Measurements from ENCODE around the gene XRCC3.
"Not testable (repeated sequence)": the region's sequence is repeated elsewhere in the genome, so short reads cannot be mapped to it uniquely, and the experiment has no call there.

Gene XRCC3

GRCh38 chr14:103692159-103692558 lies 23.1 kb downstream of the XRCC3 start:
- no peak for DNase-seq

- not testable (repeated sequence) for DNase-seq
Measured at GRCh38 chr14:103691655-103692054, 23.6 kb downstream of the XRCC3 start.

- no peak for DNase-seq
Measured at GRCh38 chr14:103690332-103690731, 24.9 kb downstream of the XRCC3 start.

GRCh38 chr14:103688906-103689902 lies 26.0 kb downstream of the XRCC3 start:
- no peak for DNase-seq

- DNase-seq = no peak
Measured at GRCh38 chr14:103688441-103688840, 26.8 kb downstream of the XRCC3 start.

- DNase-seq = no peak
Measured at GRCh38 chr14:103687712-103688111, 27.5 kb downstream of the XRCC3 start.

GRCh38 chr14:103686831-103687485 lies 28.3 kb downstream of the XRCC3 start:
- no peak for DNase-seq

- no peak for DNase-seq
Measured at GRCh38 chr14:103685276-103686211, 29.7 kb downstream of the XRCC3 start.

GRCh38 chr14:103684871-103685270 lies 30.4 kb downstream of the XRCC3 start:
- DNase-seq = no peak

- no peak for DNase-seq
Measured at GRCh38 chr14:103684471-103684870, 30.8 kb downstream of the XRCC3 start.

GRCh38 chr14:103683139-103683538 lies 32.1 kb downstream of the XRCC3 start:
- no peak for DNase-seq

- DNase-seq = no peak
Measured at GRCh38 chr14:103680491-103681231, 34.6 kb downstream of the XRCC3 start.

- peak in 1 of 3 experiments; percentile 45 for DNase-seq
Measured at GRCh38 chr14:103679351-103679750, 35.9 kb downstream of the XRCC3 start.

- DNase-seq = no peak
Measured at GRCh38 chr14:103676881-103677675, 38.2 kb downstream of the XRCC3 start.

GRCh38 chr14:103675957-103676356 lies 39.3 kb downstream of the XRCC3 start:
- DNase-seq = no peak

GRCh38 chr14:103671911-103672310 lies 43.3 kb downstream of the XRCC3 start:
- no peak for DNase-seq

- DNase-seq = no peak
Measured at GRCh38 chr14:103669370-103669769, 45.9 kb downstream of the XRCC3 start.

- no peak for DNase-seq
Measured at GRCh38 chr14:103668117-103668516, 47.1 kb downstream of the XRCC3 start.

- no peak for DNase-seq
Measured at GRCh38 chr14:103667671-103668070, 47.6 kb downstream of the XRCC3 start.

- DNase-seq = no peak
Measured at GRCh38 chr14:103663506-103663905, 51.7 kb downstream of the XRCC3 start.

GRCh38 chr14:103662591-103662990 lies 52.7 kb downstream of the XRCC3 start:
- DNase-seq = no peak

Data from NCI-H1417 (cell line).